ENCODE measurements around the gene ZBTB32.
"Not testable (repeated sequence)": the region's sequence is repeated elsewhere in the genome, so short reads cannot be mapped to it uniquely, and the experiment has no call there.

The ZBTB32 gene

DNA sequence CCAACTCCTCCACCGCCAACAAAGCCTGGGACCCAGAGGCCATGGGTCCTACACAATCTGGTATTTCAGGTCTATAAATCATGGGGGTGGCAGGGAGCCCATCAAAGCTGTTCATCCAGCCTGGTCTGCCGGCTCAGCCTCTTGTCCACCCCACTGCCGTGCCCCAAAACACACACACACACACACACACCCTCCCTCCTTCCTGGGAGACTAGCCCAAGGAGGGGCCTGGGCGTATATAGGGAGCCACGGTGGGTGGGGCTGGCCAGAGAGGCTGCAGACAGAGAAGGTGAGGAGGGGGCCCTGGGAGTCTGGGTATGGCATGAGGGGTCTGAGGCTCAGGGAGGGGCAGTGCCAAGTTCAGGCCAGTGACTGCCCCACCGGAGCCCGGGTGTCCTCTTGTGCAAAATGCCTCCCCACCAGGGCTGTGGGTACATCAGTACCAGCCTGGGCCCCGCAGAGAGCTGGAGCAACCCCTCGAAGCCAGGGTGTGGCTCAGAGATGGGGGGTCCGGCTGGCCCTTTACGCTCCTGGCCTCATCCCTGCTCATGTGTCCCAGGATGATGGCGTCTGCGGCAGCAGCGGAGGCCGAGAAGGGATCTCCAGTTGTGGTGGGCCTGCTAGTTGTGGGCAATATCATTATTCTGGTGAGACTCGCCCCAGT, 38.0 kb upstream of the ZBTB32 start, which contains the start of gene UPK1A:
UPK1A (plus strand) TSS at position 267 of the 663 bp plus-strand sequence; CDS start at position 563, 296 bp downstream.
- no peaks in the 10 kb centered on the region for H3K9me3 ChIP-seq (ENCODE audit: control insufficient read depth in 1 of 2, low read length in 2 of 2)
- H3K9ac ChIP-seq (ENCODE audit: low read depth in 1 of 2, low read length in 2 of 2) = no peak within 1 kb of the TSS
- peaks cover 0 to 6% of the 10 kb centered on the region in 2 donors for H3K27me3 ChIP-seq (ENCODE audit: control insufficient read depth in 1 of 2, insufficient read depth in 2 of 2, low read length in 2 of 2)
- H3K27ac ChIP-seq (ENCODE audit: low read depth, low read length) = no peak within 1 kb of the TSS
- H3K4me3 ChIP-seq (ENCODE audit: low read depth in 1 of 2, low read length in 2 of 2) = no peak within 1 kb of the TSS
- H3K4me1 ChIP-seq (ENCODE audit: control insufficient read depth in 1 of 2, insufficient read depth in 2 of 2, low read length in 2 of 2) = peaks cover 7 to 8% of the 10 kb centered on the region in 2 donors
- H3K36me3 ChIP-seq (ENCODE audit: control insufficient read depth in 1 of 2, insufficient read depth in 2 of 2, low read length in 2 of 2) = no peaks in the 10 kb centered on the region

DNA sequence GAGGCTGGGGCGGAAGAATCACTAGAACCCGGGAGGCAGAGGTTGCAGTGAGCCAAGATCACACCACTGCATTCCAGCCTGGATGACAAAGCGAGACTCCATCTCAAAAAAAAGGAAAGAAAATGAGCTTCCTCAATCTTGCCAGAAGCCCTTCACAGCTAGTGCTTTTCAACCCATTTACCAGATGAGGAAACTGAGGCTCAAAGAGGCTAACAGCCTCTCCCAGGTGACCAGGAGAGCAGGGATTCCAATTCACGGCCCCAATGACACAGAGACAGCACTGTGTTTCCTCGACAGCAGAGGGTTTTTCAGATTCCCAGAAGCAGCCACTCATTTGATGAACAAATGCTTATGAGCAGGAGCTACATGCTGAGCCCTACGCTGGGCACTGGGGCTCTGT, 34.8 kb upstream of the ZBTB32 start:
- H3K27ac ChIP-seq (ENCODE audit: low read depth, low read length) = no peak overlapping the region

DNA sequence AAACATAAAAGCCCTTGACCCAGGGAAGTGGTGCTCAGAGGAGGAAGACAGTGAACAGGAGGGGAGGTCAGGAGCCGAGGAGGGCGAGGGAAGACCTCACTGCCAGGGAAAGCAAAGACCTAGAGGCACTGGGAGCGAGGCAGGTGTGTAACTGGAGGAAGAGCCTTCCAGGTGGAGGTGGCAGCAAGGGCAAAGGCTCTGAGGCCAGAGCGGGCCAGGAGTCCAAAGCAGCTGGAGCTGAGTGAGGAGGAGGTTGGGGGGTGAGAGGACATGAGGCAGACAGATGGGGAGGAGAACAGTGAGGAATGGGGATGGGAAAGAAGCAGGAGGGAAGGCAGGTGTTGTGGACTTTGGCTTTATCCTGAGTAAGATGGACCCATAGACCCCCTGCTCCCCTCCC, 34.4 kb upstream of the ZBTB32 start:
- peaks cover 15% of the 10 kb centered on the region in 2 donors for H3K27me3 ChIP-seq (ENCODE audit: control insufficient read depth in 1 of 2, insufficient read depth in 2 of 2, low read length in 2 of 2)
- peak overlapping the region; percentile 3 to 36 for H3K4me3 ChIP-seq (ENCODE audit: low read depth in 1 of 2, low read length in 2 of 2)
- H3K9ac ChIP-seq (ENCODE audit: low read depth in 1 of 2, low read length in 2 of 2) = peak overlapping the region in 1 of 2 donors; percentile 43
- no peak overlapping the region for H3K27ac ChIP-seq (ENCODE audit: low read depth, low read length)
- H3K36me3 ChIP-seq (ENCODE audit: control insufficient read depth in 1 of 2, insufficient read depth in 2 of 2, low read length in 2 of 2) = no peaks in the 10 kb centered on the region
- peaks cover 8 to 14% of the 10 kb centered on the region in 2 donors for H3K4me1 ChIP-seq (ENCODE audit: control insufficient read depth in 1 of 2, insufficient read depth in 2 of 2, low read length in 2 of 2)
- no peaks in the 10 kb centered on the region for H3K9me3 ChIP-seq (ENCODE audit: control insufficient read depth in 1 of 2, low read length in 2 of 2)

More for the DNA sequence above, 34.8 kb upstream of the ZBTB32 start:
- Histone ChIP-seq H3K4me1 (ENCODE audit: control insufficient read depth in 1 of 2, insufficient read depth in 2 of 2, low read length in 2 of 2) (peaks cover 8 to 14% of the 10 kb centered on the region in 2 donors), H3K27me3 (ENCODE audit: control insufficient read depth in 1 of 2, insufficient read depth in 2 of 2, low read length in 2 of 2) (peaks cover 15% of the 10 kb centered on the region in 2 donors), H3K9me3 (ENCODE audit: control insufficient read depth in 1 of 2, low read length in 2 of 2) (no peaks in the 10 kb centered on the region), H3K36me3 (ENCODE audit: control insufficient read depth in 1 of 2, insufficient read depth in 2 of 2, low read length in 2 of 2) (no peaks in the 10 kb centered on the region), H3K9ac (ENCODE audit: low read depth in 1 of 2, low read length in 2 of 2) (peak overlapping the region in 1 of 2 donors; percentile 43), H3K4me3 (ENCODE audit: low read depth in 1 of 2, low read length in 2 of 2) (peak overlapping the region; percentile 3 to 36)

DNA sequence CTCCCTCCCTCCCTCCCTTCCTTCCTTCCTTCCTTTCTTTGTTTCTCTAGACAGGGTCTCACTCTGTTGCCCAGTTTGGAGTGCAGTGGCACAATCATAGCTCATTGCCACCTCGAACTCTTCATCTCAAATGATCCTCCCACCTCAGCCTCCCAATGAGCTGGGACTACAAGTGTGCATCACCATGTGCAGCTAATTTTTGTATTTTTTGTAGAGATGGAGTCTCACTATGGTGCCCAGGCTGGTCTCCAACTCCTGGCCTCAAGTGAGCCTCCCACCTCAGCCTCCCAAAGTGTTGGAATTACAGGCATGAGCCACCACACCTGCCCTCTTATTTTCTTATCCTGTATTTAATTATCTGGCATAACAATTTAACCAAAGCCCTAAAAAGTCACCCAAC, 33.7 kb upstream of the ZBTB32 start:
- Histone ChIP-seq H3K9me3 (ENCODE audit: control insufficient read depth in 1 of 2, low read length in 2 of 2) (no peaks in the 10 kb centered on the region), H3K4me1 (ENCODE audit: control insufficient read depth in 1 of 2, insufficient read depth in 2 of 2, low read length in 2 of 2) (peaks cover 8 to 14% of the 10 kb centered on the region in 2 donors), H3K4me3 (ENCODE audit: low read depth in 1 of 2, low read length in 2 of 2) (no peak overlapping the region), H3K27me3 (ENCODE audit: control insufficient read depth in 1 of 2, insufficient read depth in 2 of 2, low read length in 2 of 2) (peaks cover 15% of the 10 kb centered on the region in 2 donors), H3K36me3 (ENCODE audit: control insufficient read depth in 1 of 2, insufficient read depth in 2 of 2, low read length in 2 of 2) (no peaks in the 10 kb centered on the region), H3K27ac (ENCODE audit: low read depth, low read length) (no peak overlapping the region), H3K9ac (ENCODE audit: low read depth in 1 of 2, low read length in 2 of 2) (no peak overlapping the region)

DNA sequence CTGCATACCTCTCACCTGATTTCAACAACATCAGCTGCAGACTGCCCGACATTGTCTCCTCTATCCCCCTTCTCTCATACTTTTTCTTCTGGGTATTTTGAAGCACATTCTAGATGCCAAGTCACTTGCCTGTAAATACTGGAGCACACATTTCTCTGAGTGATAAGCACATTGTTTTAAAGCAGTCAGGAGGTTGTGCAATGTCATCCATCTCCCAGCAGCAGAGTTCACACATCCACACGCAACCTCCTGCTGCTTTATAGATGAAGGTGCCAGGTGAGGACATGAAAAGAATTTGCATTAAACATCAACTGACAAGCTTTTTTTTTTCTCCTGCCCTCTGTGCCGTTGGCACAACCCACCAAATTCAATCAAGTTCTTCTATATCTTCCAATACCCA, 32.5 kb upstream of the ZBTB32 start:
- H3K4me3 ChIP-seq (ENCODE audit: low read depth in 1 of 2, low read length in 2 of 2) = no peak overlapping the region
- H3K27me3 ChIP-seq (ENCODE audit: control insufficient read depth in 1 of 2, insufficient read depth in 2 of 2, low read length in 2 of 2) = peaks cover 15% of the 10 kb centered on the region in 2 donors
- H3K9ac ChIP-seq (ENCODE audit: low read depth in 1 of 2, low read length in 2 of 2) = no peak overlapping the region
- H3K4me1 ChIP-seq (ENCODE audit: control insufficient read depth in 1 of 2, insufficient read depth in 2 of 2, low read length in 2 of 2) = peaks cover 8 to 14% of the 10 kb centered on the region in 2 donors
- H3K27ac ChIP-seq (ENCODE audit: low read depth, low read length) = no peak overlapping the region
- no peaks in the 10 kb centered on the region for H3K36me3 ChIP-seq (ENCODE audit: control insufficient read depth in 1 of 2, insufficient read depth in 2 of 2, low read length in 2 of 2)
- no peaks in the 10 kb centered on the region for H3K9me3 ChIP-seq (ENCODE audit: control insufficient read depth in 1 of 2, low read length in 2 of 2)

DNA sequence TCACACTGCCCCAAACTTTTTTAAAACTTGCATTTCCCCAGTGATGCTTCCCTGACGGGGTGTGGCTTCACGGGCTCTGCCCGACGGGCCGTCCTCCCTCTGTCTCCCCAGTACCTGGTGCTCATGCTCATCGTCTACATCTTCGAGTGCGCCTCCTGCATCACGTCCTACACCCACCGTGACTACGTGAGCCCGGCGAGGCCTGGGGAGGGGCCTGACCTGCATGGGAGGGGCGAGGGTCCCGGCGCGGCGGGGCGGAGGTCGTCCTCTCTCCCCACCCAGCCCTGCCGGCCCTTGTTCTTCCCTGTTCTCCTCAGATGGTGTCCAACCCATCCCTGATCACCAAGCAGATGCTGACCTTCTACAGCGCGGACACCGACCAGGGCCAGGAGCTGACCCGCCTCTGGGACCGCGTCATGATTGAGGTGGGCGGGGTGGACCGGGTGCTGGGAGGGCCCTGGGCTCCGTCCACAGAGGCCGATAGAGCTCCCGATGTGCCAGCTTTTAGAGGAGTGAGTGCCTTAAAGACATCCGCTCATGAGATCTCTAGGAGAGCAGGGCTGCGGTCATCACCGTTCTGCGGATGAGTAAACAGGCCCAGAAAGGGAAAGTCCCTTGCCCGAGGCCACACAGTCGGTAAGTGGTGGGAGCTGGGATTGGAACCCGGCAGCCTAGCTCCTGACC, 31.1 kb upstream of the ZBTB32 start:
- peaks cover 8 to 14% of the 10 kb centered on the region in 2 donors for H3K4me1 ChIP-seq (ENCODE audit: control insufficient read depth in 1 of 2, insufficient read depth in 2 of 2, low read length in 2 of 2)
- H3K9me3 ChIP-seq (ENCODE audit: control insufficient read depth in 1 of 2, low read length in 2 of 2) = no peaks in the 10 kb centered on the region
- H3K4me3 ChIP-seq (ENCODE audit: low read depth in 1 of 2, low read length in 2 of 2) = peak overlapping the region; percentile 50 to 57
- H3K36me3 ChIP-seq (ENCODE audit: control insufficient read depth in 1 of 2, insufficient read depth in 2 of 2, low read length in 2 of 2) = no peaks in the 10 kb centered on the region
- H3K27ac ChIP-seq (ENCODE audit: low read depth, low read length) = no peak overlapping the region
- H3K27me3 ChIP-seq (ENCODE audit: control insufficient read depth in 1 of 2, insufficient read depth in 2 of 2, low read length in 2 of 2) = peaks cover 12 to 15% of the 10 kb centered on the region in 2 donors
- no peak overlapping the region for H3K9ac ChIP-seq (ENCODE audit: low read depth in 1 of 2, low read length in 2 of 2)

DNA sequence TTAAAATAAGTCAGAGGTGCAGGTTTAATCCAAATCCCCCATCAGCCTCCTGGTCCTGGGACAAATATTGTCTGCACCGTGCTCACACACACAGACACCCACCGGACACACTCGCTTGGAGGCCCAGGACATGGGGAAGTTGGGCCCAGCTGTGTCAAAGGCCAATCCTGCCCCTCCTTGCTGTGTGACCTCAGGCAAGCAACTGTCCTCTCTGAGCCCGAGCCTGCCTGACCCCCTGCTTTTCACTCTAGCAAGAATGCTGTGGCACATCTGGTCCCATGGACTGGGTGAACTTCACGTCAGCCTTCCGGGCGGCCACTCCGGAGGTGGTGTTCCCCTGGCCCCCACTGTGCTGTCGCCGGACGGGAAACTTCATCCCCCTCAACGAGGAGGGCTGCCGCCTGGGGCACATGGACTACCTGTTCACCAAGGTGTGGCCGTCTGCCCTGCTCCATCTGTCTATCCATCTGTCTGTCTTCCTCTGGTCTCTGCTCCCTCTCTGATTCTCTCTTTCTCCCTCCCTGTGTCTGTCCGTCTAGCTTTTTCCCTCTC, 28.7 kb upstream of the ZBTB32 start:
- Histone ChIP-seq H3K27ac (ENCODE audit: low read depth, low read length) (no peak overlapping the region), H3K4me3 (ENCODE audit: low read depth in 1 of 2, low read length in 2 of 2) (no peak overlapping the region), H3K36me3 (ENCODE audit: control insufficient read depth in 1 of 2, insufficient read depth in 2 of 2, low read length in 2 of 2) (no peaks in the 10 kb centered on the region), H3K4me1 (ENCODE audit: control insufficient read depth in 1 of 2, insufficient read depth in 2 of 2, low read length in 2 of 2) (peaks cover 0 to 7% of the 10 kb centered on the region in 2 donors), H3K9ac (ENCODE audit: low read depth in 1 of 2, low read length in 2 of 2) (no peak overlapping the region), H3K9me3 (ENCODE audit: control insufficient read depth in 1 of 2, low read length in 2 of 2) (no peaks in the 10 kb centered on the region), H3K27me3 (ENCODE audit: control insufficient read depth in 1 of 2, insufficient read depth in 2 of 2, low read length in 2 of 2) (peaks cover 9 to 15% of the 10 kb centered on the region in 2 donors)

DNA sequence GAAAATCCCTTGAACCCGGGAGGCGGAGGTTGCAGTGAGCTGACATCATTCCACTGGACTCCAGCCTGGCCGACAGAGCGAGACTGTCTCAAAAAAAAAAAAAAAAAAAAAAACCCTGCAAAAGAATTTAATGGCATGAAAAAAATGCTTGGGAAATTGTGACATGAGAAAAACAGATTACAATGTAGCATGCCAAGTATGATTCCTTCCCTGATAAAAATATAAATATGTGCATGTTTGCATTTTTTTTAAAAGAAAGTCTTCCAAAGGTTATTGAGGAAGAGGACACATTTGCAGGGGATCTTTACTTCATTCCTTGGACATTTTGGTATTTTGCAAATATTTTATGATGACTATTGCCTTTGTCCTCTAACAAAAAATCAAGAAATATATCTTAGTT, 14.5 kb upstream of the ZBTB32 start:
- H3K27ac ChIP-seq (ENCODE audit: low read depth, low read length) = no peak overlapping the region
- peaks cover 0 to 2% of the 10 kb centered on the region in 2 donors for H3K27me3 ChIP-seq (ENCODE audit: control insufficient read depth in 1 of 2, insufficient read depth in 2 of 2, low read length in 2 of 2)
- H3K9ac ChIP-seq (ENCODE audit: low read depth in 1 of 2, low read length in 2 of 2) = no peak overlapping the region
- H3K4me1 ChIP-seq (ENCODE audit: control insufficient read depth in 1 of 2, insufficient read depth in 2 of 2, low read length in 2 of 2) = no peaks in the 10 kb centered on the region
- H3K4me3 ChIP-seq (ENCODE audit: low read depth in 1 of 2, low read length in 2 of 2) = no peak overlapping the region
- no peaks in the 10 kb centered on the region for H3K9me3 ChIP-seq (ENCODE audit: control insufficient read depth in 1 of 2, low read length in 2 of 2)
- no peaks in the 10 kb centered on the region for H3K36me3 ChIP-seq (ENCODE audit: control insufficient read depth in 1 of 2, insufficient read depth in 2 of 2, low read length in 2 of 2)

DNA sequence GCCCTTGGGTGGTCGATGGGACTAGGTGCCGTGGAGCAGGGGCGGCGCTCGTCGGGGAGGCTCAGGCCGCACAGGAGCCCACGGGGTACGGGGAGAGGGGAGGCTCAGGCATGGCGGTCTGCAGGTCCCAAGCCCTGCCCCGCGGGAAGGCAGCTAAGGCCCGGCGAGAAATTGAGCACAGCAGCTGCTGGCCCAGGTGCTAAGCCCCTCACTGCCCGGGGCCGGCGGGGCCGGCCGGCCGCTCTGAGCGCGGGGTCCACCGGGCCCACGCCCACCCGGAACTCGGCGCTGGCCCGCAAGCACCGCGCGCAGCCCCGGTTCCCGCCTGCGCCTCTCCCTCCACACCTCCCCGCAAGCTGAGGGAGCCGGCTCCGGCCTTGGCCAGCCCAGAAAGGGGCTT, 13.3 kb upstream of the ZBTB32 start:
- not testable (repeated sequence) for H3K4me3 ChIP-seq (ENCODE audit: low read depth in 1 of 2, low read length in 2 of 2); H3K9ac ChIP-seq (ENCODE audit: low read depth in 1 of 2, low read length in 2 of 2); H3K9me3 ChIP-seq (ENCODE audit: control insufficient read depth in 1 of 2, low read length in 2 of 2); H3K4me1 ChIP-seq (ENCODE audit: control insufficient read depth in 1 of 2, insufficient read depth in 2 of 2, low read length in 2 of 2); H3K27me3 ChIP-seq (ENCODE audit: control insufficient read depth in 1 of 2, insufficient read depth in 2 of 2, low read length in 2 of 2); H3K36me3 ChIP-seq (ENCODE audit: control insufficient read depth in 1 of 2, insufficient read depth in 2 of 2, low read length in 2 of 2); H3K27ac ChIP-seq (ENCODE audit: low read depth, low read length)

DNA sequence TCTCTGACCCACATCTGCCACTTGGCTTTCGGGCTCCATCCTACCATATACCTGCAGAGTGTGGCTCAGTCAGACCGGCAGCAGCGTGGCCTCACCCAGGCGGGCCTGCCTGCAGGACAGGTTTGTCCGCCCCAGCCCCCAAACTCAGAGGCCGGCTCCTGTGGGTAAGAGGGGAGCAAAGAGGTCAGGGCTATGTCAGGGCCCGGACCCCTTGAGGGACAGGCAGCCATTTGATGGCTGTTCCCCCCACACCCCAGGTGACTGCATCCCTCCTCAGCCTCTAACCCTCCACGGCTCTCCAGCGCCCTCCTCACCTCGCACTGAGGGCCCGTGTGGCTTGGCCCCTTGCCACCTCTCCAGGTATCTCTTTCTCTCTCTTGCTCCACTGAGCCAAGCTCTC, 12.3 kb upstream of the ZBTB32 start:
- no peaks in the 10 kb centered on the region for H3K4me1 ChIP-seq (ENCODE audit: control insufficient read depth in 1 of 2, insufficient read depth in 2 of 2, low read length in 2 of 2)
- H3K9ac ChIP-seq (ENCODE audit: low read depth in 1 of 2, low read length in 2 of 2) = no peak overlapping the region
- H3K27me3 ChIP-seq (ENCODE audit: control insufficient read depth in 1 of 2, insufficient read depth in 2 of 2, low read length in 2 of 2) = peaks cover 0 to 2% of the 10 kb centered on the region in 2 donors
- no peak overlapping the region for H3K4me3 ChIP-seq (ENCODE audit: low read depth in 1 of 2, low read length in 2 of 2)
- H3K9me3 ChIP-seq (ENCODE audit: control insufficient read depth in 1 of 2, low read length in 2 of 2) = no peaks in the 10 kb centered on the region
- no peak overlapping the region for H3K27ac ChIP-seq (ENCODE audit: low read depth, low read length)
- H3K36me3 ChIP-seq (ENCODE audit: control insufficient read depth in 1 of 2, insufficient read depth in 2 of 2, low read length in 2 of 2) = no peaks in the 10 kb centered on the region
